Urinary bladder (tissue), 4 donors: ENCODE measurements around the gene TPM4. TPM values are rescaled to one million over a fixed set of nuclear protein-coding genes. Genes with fewer than 3 reads are reported as not detected.
A peak's percentile ranks its signal among the peaks of the same experiment; 100 is the strongest.

Experiments used
- DNase-seq: peaks from one replicate; pipeline ENCODE4 v3.0.0-alpha.2; 2015; ENCODE audit errors: extremely low spot score
- H3K27ac ChIP-seq: one replicate; pipeline ENCODE4 v1.5.1; 2013; ENCODE audit warnings: low read depth, mild to moderate bottlenecking, moderate library complexity
- H3K36me3 ChIP-seq: one replicate; pipeline ENCODE4 v1.6.1; 2013; ENCODE audit warnings: mild to moderate bottlenecking, moderate library complexity; ENCODE audit not compliant: insufficient read depth
- H3K4me1 ChIP-seq: one replicate; pipeline ENCODE4 v1.6.1; 2013; ENCODE audit warnings: mild to moderate bottlenecking, moderate library complexity; ENCODE audit not compliant: insufficient read depth
- H3K4me3 ChIP-seq: one replicate; pipeline ENCODE4 v1.5.1; 2013; ENCODE audit warnings: low read depth, low read length
- WGBS: extraction: QIAGEN DNeasy Blood & Tissue Kit; methylation state at CpG from one replicate; pipeline ENCODE4 v1.1.7; 2013; 5-methylcytosine and 5-hydroxymethylcytosine counted together
- polyA plus RNA-seq: library from polyadenylated mRNA; stranded (reverse); fragments of 200-250 nt; gene quantifications from one replicate; pipeline ENCODE4 v1.2.3, GENCODE V29; 2013
- total RNA-seq: library from RNA; depleted of rRNA; stranded (reverse); fragments of >200 nt; gene quantifications from one replicate; pipeline ENCODE4 v1.2.3, GENCODE V29; 2014
- donor health status: healthy with polysubstance abuse.
- donor health status: healthy.

The TPM4 gene
- total and polyA plus RNA-seq, 2 donors, result 424 to 438 TPM

GRCh38 chr19:16036941-16037340 is 39.4 kb upstream of the TPM4 start:
- Histone ChIP-seq H3K4me1 (no peaks in the 10 kb centered on the region), H3K36me3 (no peaks in the 10 kb centered on the region), H3K27ac (no peak overlapping the region), H3K4me3 (no peak overlapping the region)
- 80% methylated on average over 11 of the region's 11 CpGs for WGBS
- no peak for DNase-seq

DNA sequence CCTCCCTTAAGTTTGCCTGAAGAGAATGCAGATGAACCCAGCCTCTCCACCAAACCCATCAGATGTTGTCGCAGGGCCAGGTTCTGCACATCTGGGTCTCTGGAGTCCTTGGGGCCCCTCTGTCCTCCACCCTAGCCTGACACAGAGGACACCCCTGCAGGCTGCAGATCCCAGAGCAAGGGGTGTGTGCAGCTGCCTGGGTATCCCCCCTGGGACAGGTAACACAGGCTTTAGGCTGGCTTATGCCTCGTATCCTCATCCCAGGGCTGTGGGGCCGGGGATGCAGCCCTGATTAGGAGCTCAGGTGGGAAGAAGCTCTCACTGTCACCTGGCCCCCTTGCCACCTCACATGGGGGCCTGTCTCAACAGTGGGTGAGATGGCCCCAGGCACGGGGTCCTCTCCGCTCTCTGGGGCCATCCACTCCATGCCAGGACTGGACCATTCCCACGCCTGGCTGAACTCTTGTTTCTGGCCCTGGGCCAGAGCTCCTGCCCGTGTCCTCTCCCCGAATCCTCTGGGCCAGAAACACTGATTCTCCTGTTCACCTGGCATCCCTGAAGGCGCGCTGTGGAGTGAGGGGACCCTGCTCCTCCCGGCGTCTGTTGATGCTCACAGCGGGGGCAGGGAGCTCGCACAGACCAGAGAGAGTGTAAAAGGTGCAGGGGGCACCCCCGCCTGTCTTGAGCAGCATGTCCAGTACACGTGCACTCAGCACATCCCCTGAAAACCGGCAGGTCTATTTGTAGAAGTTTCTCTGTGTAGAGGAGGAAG is 38.7 kb upstream of the TPM4 start:
- Histone ChIP-seq H3K36me3 (no peaks in the 10 kb centered on the region), H3K4me1 (no peaks in the 10 kb centered on the region), H3K4me3 (no peak overlapping the region), H3K27ac (no peak overlapping the region)
- DNase-seq, result no peak
- 70% methylated on average over 17 of the region's 17 CpGs for WGBS

DNA sequence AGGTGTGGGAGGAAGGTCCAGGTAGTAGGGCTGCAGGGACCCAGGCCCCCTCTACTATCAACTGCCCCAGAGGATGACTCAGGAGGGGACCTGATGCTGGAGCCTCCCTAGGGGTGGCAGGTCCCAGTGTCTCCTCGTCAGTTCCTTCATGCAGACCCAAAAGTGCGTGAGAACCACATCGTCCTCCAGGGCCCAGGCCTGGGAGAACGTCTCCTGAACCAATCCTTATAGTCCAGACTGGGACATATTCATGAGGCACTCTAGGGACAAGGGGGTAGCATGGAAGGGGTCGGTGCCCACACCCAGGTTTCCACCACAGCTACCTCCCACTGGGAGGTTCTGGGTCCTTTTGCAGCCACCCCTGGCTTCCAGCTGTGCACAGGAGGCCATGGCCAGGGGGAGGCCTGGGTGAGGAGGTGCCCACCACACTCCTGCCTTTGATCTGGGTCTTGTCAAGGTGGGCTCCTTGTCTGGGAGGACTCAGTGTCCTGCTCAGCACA is 38.0 kb upstream of the TPM4 start:
- H3K4me3 ChIP-seq, result no peak overlapping the region
- H3K36me3 ChIP-seq, result no peaks in the 10 kb centered on the region
- H3K27ac ChIP-seq, result no peak overlapping the region
- no peak for DNase-seq
- WGBS, result 85% methylated on average over 5 of the region's 5 CpGs
- H3K4me1 ChIP-seq, result no peaks in the 10 kb centered on the region

GRCh38 chr19:16039081-16039480 is 37.2 kb upstream of the TPM4 start:
- 92% methylated on average over 18 of the region's 18 CpGs for WGBS
- Histone ChIP-seq H3K36me3 (no peaks in the 10 kb centered on the region), H3K4me3 (no peak overlapping the region), H3K4me1 (no peaks in the 10 kb centered on the region), H3K27ac (no peak overlapping the region)
- DNase-seq, result no peak

GRCh38 chr19:16039545-16039944 is 36.8 kb upstream of the TPM4 start:
- Histone ChIP-seq H3K4me3 (no peak overlapping the region), H3K4me1 (no peaks in the 10 kb centered on the region), H3K36me3 (no peaks in the 10 kb centered on the region), H3K27ac (no peak overlapping the region)
- 90% methylated on average over 5 of the region's 5 CpGs for WGBS
- no peak for DNase-seq

DNA sequence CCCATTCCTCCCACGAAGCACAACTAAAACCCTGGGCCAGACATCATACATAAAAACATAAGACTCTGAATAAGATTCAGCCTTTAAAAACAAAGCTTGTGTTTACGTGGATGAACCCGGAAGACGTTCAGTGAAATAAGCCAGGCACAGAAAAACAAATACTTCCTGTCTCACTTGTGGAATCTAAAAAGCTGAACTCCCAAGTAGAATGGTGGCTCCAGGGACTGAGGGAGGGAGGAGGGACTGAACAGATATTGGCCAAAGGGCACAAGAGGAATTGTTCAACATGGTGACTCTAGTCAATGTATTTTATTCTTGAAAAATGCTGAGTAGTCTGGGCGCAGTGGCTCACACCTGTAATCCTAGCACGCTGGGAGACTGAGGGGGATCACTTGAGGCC is 35.7 kb upstream of the TPM4 start:
- no peak for DNase-seq
- Histone ChIP-seq H3K36me3 (no peaks in the 10 kb centered on the region), H3K4me1 (no peaks in the 10 kb centered on the region), H3K27ac (no peak overlapping the region), H3K4me3 (no peak overlapping the region)
- WGBS, result 36% methylated on average over 6 of the region's 6 CpGs

DNA sequence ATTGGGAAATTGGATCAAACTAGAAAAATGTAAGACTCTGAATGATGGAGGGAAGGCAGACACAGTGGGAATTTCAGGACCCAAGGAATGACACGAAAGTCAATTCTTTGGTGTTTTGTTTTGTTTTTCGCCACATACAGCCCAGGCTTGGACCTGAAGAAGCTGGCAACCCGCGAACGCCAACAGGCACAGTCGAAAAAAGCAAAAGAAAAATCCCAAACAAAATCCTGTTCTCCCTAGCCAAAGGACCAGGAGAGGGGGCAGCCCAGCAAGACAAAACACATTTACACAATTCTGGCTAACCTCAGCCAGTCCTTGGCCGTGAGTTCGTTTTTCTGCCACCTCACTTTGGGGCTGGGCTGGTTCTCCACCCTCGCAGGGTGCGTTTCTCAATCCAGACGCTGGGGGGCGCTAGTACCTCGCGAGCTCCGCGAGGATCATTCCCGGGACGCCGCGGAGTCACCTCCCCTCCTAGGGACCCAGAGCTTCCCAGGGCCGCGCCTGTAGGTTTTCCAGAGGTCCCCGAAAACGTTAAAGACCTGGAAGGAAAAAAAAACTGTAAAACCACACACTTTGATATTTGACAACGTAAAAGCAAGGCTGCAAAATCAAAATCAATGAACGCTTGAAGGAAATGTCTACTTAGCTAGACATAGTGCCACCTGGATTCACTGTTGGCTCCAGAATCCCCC is 34.9 kb upstream of the TPM4 start:
- H3K4me1 ChIP-seq, result no peaks in the 10 kb centered on the region
- H3K4me3 ChIP-seq, result no peak overlapping the region
- no peaks in the 10 kb centered on the region for H3K36me3 ChIP-seq
- 12% methylated on average over 26 of the region's 26 CpGs for WGBS
- H3K27ac ChIP-seq, result no peak overlapping the region
- DNase-seq, result peak; percentile 18

DNA sequence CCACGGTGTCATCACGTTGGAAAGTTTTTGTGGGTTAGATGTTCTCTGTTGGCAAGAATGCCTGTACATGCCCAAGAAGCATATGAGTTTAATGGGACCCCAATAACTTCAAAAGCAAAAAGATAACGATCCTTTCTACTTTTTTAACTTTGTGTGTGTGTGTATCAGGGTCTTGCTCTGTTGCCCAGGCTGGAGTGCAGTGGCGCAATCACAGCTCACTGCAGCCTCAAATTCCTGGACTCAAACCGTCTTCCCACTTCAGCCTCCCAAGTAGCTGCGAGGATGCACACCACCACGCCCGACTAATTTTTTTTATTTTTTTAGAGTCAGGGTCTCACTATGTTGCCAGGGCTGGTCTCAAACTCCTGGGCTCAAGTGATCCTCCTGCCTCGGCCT is 34.3 kb upstream of the TPM4 start:
- Histone ChIP-seq H3K27ac (no peak overlapping the region), H3K4me3 (no peak overlapping the region), H3K36me3 (no peaks in the 10 kb centered on the region), H3K4me1 (no peaks in the 10 kb centered on the region)
- 62% methylated on average over 9 of the region's 9 CpGs for WGBS
- DNase-seq, result no peak

DNA sequence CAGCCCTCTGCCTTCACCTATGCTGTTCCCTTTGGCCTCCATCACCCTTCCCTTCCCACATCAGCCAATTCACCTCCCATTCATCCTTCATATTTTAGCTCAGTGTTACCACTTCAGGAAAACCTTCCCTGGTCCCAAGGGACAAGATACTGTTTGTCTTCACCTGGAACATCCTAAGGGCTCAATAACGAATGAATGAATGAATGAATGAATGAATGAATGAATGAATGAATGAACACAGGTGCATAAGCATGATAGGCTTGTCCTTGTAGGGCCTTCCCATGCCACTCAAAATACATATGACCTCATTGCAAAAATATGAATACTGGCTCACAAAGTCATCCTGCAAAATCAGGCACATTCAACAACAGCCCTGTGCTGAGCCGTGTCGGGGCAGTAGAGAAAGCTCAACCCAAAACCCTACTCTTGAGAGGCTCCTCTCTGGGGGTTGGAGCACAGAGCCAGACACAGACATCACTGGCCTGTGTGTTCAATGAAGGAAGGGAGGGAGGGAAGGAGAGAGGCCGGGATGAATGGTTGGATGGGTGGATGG is 33.7 kb upstream of the TPM4 start:
- Histone ChIP-seq H3K36me3 (no peaks in the 10 kb centered on the region), H3K27ac (no peak overlapping the region), H3K4me3 (no peak overlapping the region), H3K4me1 (no peaks in the 10 kb centered on the region)
- no peak for DNase-seq
- 48% methylated on average over 4 of the region's 4 CpGs for WGBS

DNA sequence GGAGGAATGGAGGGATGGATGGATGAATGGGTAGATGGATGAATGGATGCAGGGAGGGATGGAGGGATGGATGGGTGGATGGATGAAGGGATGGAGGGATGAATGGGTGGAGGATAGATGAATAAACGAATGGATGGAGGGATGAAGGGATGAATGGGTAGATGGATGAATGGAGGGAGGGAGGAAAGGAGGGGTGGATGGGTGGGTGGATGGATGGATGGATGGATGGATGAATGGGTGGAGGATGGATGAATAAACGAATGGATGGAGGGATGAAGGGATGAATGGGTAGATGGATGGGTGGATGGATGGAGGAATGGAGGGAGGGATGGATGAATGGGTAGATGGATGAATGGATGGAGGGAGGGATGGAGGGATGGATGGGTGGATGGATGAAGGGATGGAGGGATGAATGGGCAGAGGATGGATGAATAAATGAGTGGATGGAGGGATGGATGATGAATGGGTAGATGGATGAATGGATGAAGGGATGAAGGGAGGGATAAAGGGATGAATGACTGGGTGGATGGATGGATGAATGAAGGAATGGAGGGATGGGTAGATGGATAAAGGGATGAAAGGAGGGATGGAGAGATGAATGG is 33.0 kb upstream of the TPM4 start:
- WGBS, result 57% methylated on average over 2 of the region's 2 CpGs

GRCh38 chr19:16044746-16045145 is 31.5 kb upstream of the TPM4 start:
- no peak overlapping the region for H3K4me3 ChIP-seq
- 88% methylated on average over 7 of the region's 7 CpGs for WGBS
- no peak for DNase-seq
- no peaks in the 10 kb centered on the region for H3K36me3 ChIP-seq
- H3K27ac ChIP-seq, result no peak overlapping the region
- no peaks in the 10 kb centered on the region for H3K4me1 ChIP-seq

More for the DNA sequence above, 33.0 kb upstream of the TPM4 start:
- no peaks in the 10 kb centered on the region for H3K36me3 ChIP-seq
- H3K27ac ChIP-seq, result no peak overlapping the region
- no peak overlapping the region for H3K4me3 ChIP-seq
- no peaks in the 10 kb centered on the region for H3K4me1 ChIP-seq
- DNase-seq, result no peak

DNA sequence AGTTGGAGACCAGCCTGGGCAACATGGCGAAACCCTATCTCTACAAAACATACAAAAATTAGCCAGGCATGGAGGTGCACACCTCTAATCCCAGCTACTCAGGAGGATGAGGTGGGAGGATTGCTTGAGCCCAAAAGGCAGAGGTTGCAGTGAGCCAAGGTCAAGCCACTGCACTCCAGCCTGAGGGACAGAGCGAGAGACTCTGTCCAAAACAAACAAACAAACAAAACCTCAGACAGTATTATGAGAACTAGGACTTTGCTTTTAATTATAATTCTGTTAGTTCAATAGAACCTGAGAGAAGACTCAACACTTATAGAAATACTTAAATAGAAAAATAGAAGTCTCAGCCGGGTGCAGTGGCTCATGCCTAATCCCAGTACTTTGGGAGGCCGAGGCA is 31.1 kb upstream of the TPM4 start:
- Histone ChIP-seq H3K4me1 (no peaks in the 10 kb centered on the region), H3K36me3 (no peaks in the 10 kb centered on the region), H3K27ac (no peak overlapping the region), H3K4me3 (no peak overlapping the region)
- 82% methylated on average over 4 of the region's 4 CpGs for WGBS
- DNase-seq, result no peak

GRCh38 chr19:16045893-16046292 is 30.4 kb upstream of the TPM4 start:
- H3K4me1 ChIP-seq, result no peaks in the 10 kb centered on the region
- DNase-seq, result no peak
- no peak overlapping the region for H3K27ac ChIP-seq
- H3K4me3 ChIP-seq, result no peak overlapping the region
- WGBS, result 90% methylated on average over 4 of the region's 4 CpGs
- H3K36me3 ChIP-seq, result no peaks in the 10 kb centered on the region

GRCh38 chr19:16048583-16048982 is 27.7 kb upstream of the TPM4 start:
- no peaks in the 10 kb centered on the region for H3K4me1 ChIP-seq
- H3K36me3 ChIP-seq, result no peaks in the 10 kb centered on the region
- DNase-seq, result no peak
- H3K27ac ChIP-seq, result no peak overlapping the region
- WGBS, result 83% methylated on average over 3 of the region's 3 CpGs
- no peak overlapping the region for H3K4me3 ChIP-seq
